Loucy (cell line): ENCODE measurements around the gene ZNF181.

Experiments
- H2AFZ ChIP-seq: fragments of 200-600 bp; sonication (generic); 2 replicates; pipeline ENCODE4 v1.6.0; 2016; ENCODE audit warnings: antibody characterized with exemption, mild to moderate bottlenecking, low read length, moderate library complexity
- H3F3A ChIP-seq: fragments of 200-600 bp; 2 replicates; pipeline ENCODE4 v1.6.0; 2016; ENCODE audit warnings: antibody characterized with exemption, low read depth, mild to moderate bottlenecking
- H3K27me3 ChIP-seq: fragments of 200-600 bp; sonication (generic); 2 replicates; pipeline ENCODE4 v1.6.1; 2014; ENCODE audit warnings: low read length, mild to moderate bottlenecking; ENCODE audit not compliant: insufficient read depth, poor library complexity, severe bottlenecking
- H3K36me3 ChIP-seq: fragments of 200-600 bp; sonication (generic); 2 replicates; pipeline ENCODE4 v1.6.1; 2016; ENCODE audit warnings: low read length; ENCODE audit not compliant: insufficient read depth
- H3K4me1 ChIP-seq: fragments of 200-600 bp; sonication (generic); 2 replicates; pipeline ENCODE4 v1.5.1; 2014; ENCODE audit warnings: low read length, mild to moderate bottlenecking; ENCODE audit not compliant: insufficient read depth, poor library complexity, severe bottlenecking
- H3K4me2 ChIP-seq: fragments of 200-600 bp; sonication (generic); 2 replicates; pipeline ENCODE4 v1.6.0; 2014; ENCODE audit warnings: antibody characterized with exemption, low read length, low read depth, mild to moderate bottlenecking; ENCODE audit not compliant: poor library complexity, severe bottlenecking
- H3K4me3 ChIP-seq: fragments of 200-600 bp; sonication (generic); 2 replicates; pipeline ENCODE4 v1.5.1; 2014; ENCODE audit warnings: low read length, mild to moderate bottlenecking, mixed read lengths; ENCODE audit not compliant: poor library complexity, severe bottlenecking
- H3K79me2 ChIP-seq: fragments of 200-600 bp; sonication (generic); 2 replicates; pipeline ENCODE4 v1.6.1; 2014; ENCODE audit warnings: low read length; ENCODE audit not compliant: insufficient read depth
- H3K9ac ChIP-seq: fragments of 200-600 bp; sonication (generic); 2 replicates; pipeline ENCODE4 v1.6.0; 2014; ENCODE audit warnings: mild to moderate bottlenecking, low read depth, low read length, moderate library complexity; ENCODE audit not compliant: poor library complexity, severe bottlenecking
- H3K9me2 ChIP-seq: fragments of 200-600 bp; sonication (generic); replicated peaks from 2 replicates; pipeline ENCODE4 v1.6.1; 2016; ENCODE audit warnings: low read depth, low read length, mixed read lengths
- H3K9me3 ChIP-seq: fragments of 200-600 bp; sonication (generic); 2 replicates; pipeline ENCODE4 v1.6.1; 2014; ENCODE audit warnings: mild to moderate bottlenecking, antibody characterized with exemption, low read length, low read depth; ENCODE audit not compliant: insufficient read depth
- H4K20me1 ChIP-seq: fragments of 200-600 bp; sonication (generic); 2 replicates; pipeline ENCODE4 v1.6.0; 2014; ENCODE audit warnings: antibody characterized with exemption, low read length, mild to moderate bottlenecking; ENCODE audit not compliant: insufficient read depth, poor library complexity, severe bottlenecking
- CTCF ChIP-seq: fragments of 200-600 bp; sonication (generic); conservative IDR thresholded peaks from 2 replicates; pipeline ENCODE4 v1.5.1; 2014; ENCODE audit warnings: mild to moderate bottlenecking, antibody characterized with exemption, low read length
- EZH2phosphoT487 ChIP-seq: fragments of 200-600 bp; IDR thresholded peaks from 2 replicates; pipeline ENCODE4 v1.6.1; 2018; ENCODE audit warnings: antibody characterized with exemption, mild to moderate bottlenecking, moderate library complexity, borderline replicate concordance

ZNF181 gene

GRCh38 chr19:34778342-34778741, 44.3 kb downstream of the ZNF181 start:
- H3K4me2 ChIP-seq, result no peak overlapping the region
- H2AFZ ChIP-seq, result no peak overlapping the region
- H3K4me3 ChIP-seq, result no peak overlapping the region
- no peaks in the 10 kb centered on the region for H3K9me2 ChIP-seq
- H4K20me1 ChIP-seq, result no peaks in the 10 kb centered on the region
- H3K9me3 ChIP-seq, result no peaks in the 10 kb centered on the region
- no peaks in the 10 kb centered on the region for H3K4me1 ChIP-seq
- no peaks in the 10 kb centered on the region for H3F3A ChIP-seq
- no peak overlapping the region for H3K9ac ChIP-seq
- H3K27me3 ChIP-seq, result no peaks in the 10 kb centered on the region
- TF ChIP-seq CTCF (no peak), EZH2phosphoT487 (no peak)
- no peaks in the 10 kb centered on the region for H3K79me2 ChIP-seq
- H3K36me3 ChIP-seq, result no peaks in the 10 kb centered on the region

GRCh38 chr19:34779652-34780051, 45.6 kb downstream of the ZNF181 start:
- TF ChIP-seq EZH2phosphoT487 (no peak), CTCF (no peak)
- Histone ChIP-seq H3K4me3 (no peak overlapping the region), H4K20me1 (no peaks in the 10 kb centered on the region), H3K4me1 (no peaks in the 10 kb centered on the region), H3K9me3 (no peaks in the 10 kb centered on the region), H3K36me3 (no peaks in the 10 kb centered on the region), H3K27me3 (no peaks in the 10 kb centered on the region), H3K4me2 (no peak overlapping the region), H3F3A (no peaks in the 10 kb centered on the region), H2AFZ (no peak overlapping the region), H3K9ac (no peak overlapping the region), H3K9me2 (no peaks in the 10 kb centered on the region), H3K79me2 (no peaks in the 10 kb centered on the region)

GRCh38 chr19:34786236-34786635, 52.2 kb downstream of the ZNF181 start:
- H3K4me1 ChIP-seq, result no peaks in the 10 kb centered on the region
- H3K9me2 ChIP-seq, result no peaks in the 10 kb centered on the region
- no peaks in the 10 kb centered on the region for H3K79me2 ChIP-seq
- H2AFZ ChIP-seq, result no peak overlapping the region
- H3F3A ChIP-seq, result no peaks in the 10 kb centered on the region
- H4K20me1 ChIP-seq, result no peaks in the 10 kb centered on the region
- peaks cover 21% of the 10 kb centered on the region for H3K27me3 ChIP-seq
- no peak overlapping the region for H3K4me2 ChIP-seq
- no peak for TF ChIP-seq CTCF
- H3K36me3 ChIP-seq, result no peaks in the 10 kb centered on the region
- no peaks in the 10 kb centered on the region for H3K9me3 ChIP-seq
- no peak overlapping the region for H3K4me3 ChIP-seq
- H3K9ac ChIP-seq, result no peak overlapping the region
